Mucosa of descending colon (tissue), 3 donors: ENCODE data around the gene MRPS27. TPM values are rescaled to one million over a fixed set of nuclear protein-coding genes. Genes with fewer than 3 reads are reported as not detected.

Experiments
- ATAC-seq: fragments of 200-7000 bp; cut with Tn5 transposase; one replicate; pipeline ENCODE4 v1.9.1; 2020; ENCODE audit warnings: mild to moderate bottlenecking, moderate library complexity
- DNase-seq, 3 donors: peaks; one replicate each; pipeline ENCODE4 v3.0.0-alpha.2; 2020
- H3K36me3 ChIP-seq: fragments of 200-600 bp; one replicate; pipeline ENCODE4 v1.8.0; 2021; ENCODE audit warnings: low read depth, mild to moderate bottlenecking
- H3K4me1 ChIP-seq: fragments of 200-600 bp; one replicate; pipeline ENCODE4 v1.8.0; 2021; ENCODE audit warnings: low read depth, mild to moderate bottlenecking
- H3K4me3 ChIP-seq: fragments of 200-600 bp; one replicate; pipeline ENCODE4 v1.8.0; 2021; ENCODE audit warnings: mild to moderate bottlenecking
- H3K9me3 ChIP-seq: fragments of 200-600 bp; one replicate; pipeline ENCODE4 v1.8.0; 2021; ENCODE audit warnings: mild to moderate bottlenecking
- CTCF ChIP-seq: fragments of 200-600 bp; IDR thresholded peaks from one replicate; pipeline ENCODE4 v1.8.0; 2022; ENCODE audit warnings: antibody characterized with exemption, mild to moderate bottlenecking
- intact Hi-C, 2 donors: fragments of 100-400 bp; cut with DNase I in 1 of 2; cut with micrococcal nuclease in 1 of 2; formaldehyde crosslinking; loops; one replicate each; pipeline versions ENCODE4 v1.11.0 to v1.11.1; 2022; cut with DNase I, micrococcal nuclease
- total RNA-seq, 3 donors: library from RNA; stranded (reverse); fragmentation: NEBNext Ultra II Directional in 2 of 3; extraction: Animal tissue kit (Norgen Biotek cat#: 25700) in 2 of 3; gene quantifications; one replicate each; pipeline versions ENCODE4 v1.2.1 to v1.2.4, GENCODE V29; 2021 to 2023
- donor health status: DM: no; HTN: no; CAD: no; lungs with moderate emphysema.
- donor health status: DM: no; HTN: no; CAD: no.
- donor health status: DM: no; HTN: yes; CAD: no.

The MRPS27 gene
- total RNA-seq, 3 donors from 2014 or later = 32.7 to 40.3 (median 37.6) TPM

GRCh38 chr5:72282878-72283277 lies 37.2 kb downstream of the MRPS27 start:
- Histone ChIP-seq H3K9me3 (no peaks in the 10 kb centered on the region), H3K36me3 (no peaks in the 10 kb centered on the region), H3K4me1 (no peaks in the 10 kb centered on the region), H3K4me3 (no peak overlapping the region)
- TF ChIP-seq CTCF = no peak
- intact Hi-C loops = loop anchor here in 1 of 2 donors (10.0 kb wide), 1 partner anchor 148 kb away; no protein-coding TSS in a partner anchor
- DNase-seq (no peak), ATAC-seq (no peak)

GRCh38 chr5:72281764-72282499 lies 38.1 kb downstream of the MRPS27 start:
- TF ChIP-seq CTCF = no peak
- no peak for DNase-seq
- ATAC-seq = no peak
- intact Hi-C loops = loop anchor here in 1 of 2 donors (10.0 kb wide), 1 partner anchor 147 kb away; no protein-coding TSS in a partner anchor
- Histone ChIP-seq H3K4me3 (no peak overlapping the region), H3K36me3 (no peaks in the 10 kb centered on the region), H3K4me1 (no peaks in the 10 kb centered on the region), H3K9me3 (no peaks in the 10 kb centered on the region)

- H3K36me3 ChIP-seq = no peaks in the 10 kb centered on the region
- no peak for DNase-seq
- no peaks in the 10 kb centered on the region for H3K9me3 ChIP-seq
- no peaks in the 10 kb centered on the region for H3K4me1 ChIP-seq
- intact Hi-C loops = loop anchor here in 1 of 2 donors (10.0 kb wide), 1 partner anchor 147 kb away; no protein-coding TSS in a partner anchor
- no peak for ATAC-seq
- no peak overlapping the region for H3K4me3 ChIP-seq
- TF ChIP-seq CTCF = no peak
Observed at GRCh38 chr5:72281430-72281763, 38.6 kb downstream of the MRPS27 start.

GRCh38 chr5:72280581-72281069 lies 39.4 kb downstream of the MRPS27 start:
- H3K4me3 ChIP-seq = no peak overlapping the region
- DNase-seq (peak in 1 of 3 donors; percentile 16), ATAC-seq (no peak)
- no peaks in the 10 kb centered on the region for H3K9me3 ChIP-seq
- intact Hi-C loops = loop anchor here in 1 of 2 donors (10.0 kb wide), 1 partner anchor 146 kb away; no protein-coding TSS in a partner anchor
- TF ChIP-seq CTCF = no peak
- no peaks in the 10 kb centered on the region for H3K36me3 ChIP-seq
- no peaks in the 10 kb centered on the region for H3K4me1 ChIP-seq

GRCh38 chr5:72276219-72276752 lies 43.8 kb downstream of the MRPS27 start:
- TF ChIP-seq CTCF = no peak
- DNase-seq = no peak
- Histone ChIP-seq H3K4me3 (no peak overlapping the region), H3K36me3 (no peaks in the 10 kb centered on the region), H3K4me1 (peaks cover 3% of the 10 kb centered on the region), H3K9me3 (no peaks in the 10 kb centered on the region)
- ATAC-seq = no peak
- intact Hi-C loops = no loop called here
